ENCODE results near the gene STX3.
"Not testable (repeated sequence)": the region's sequence is repeated elsewhere in the genome, so short reads cannot be mapped to it uniquely, and the experiment has no call there.

STX3 gene

GRCh38 chr11:59782080-59782479 is 26.9 kb downstream of the STX3 start:
- no peak overlapping the region for H3K4me3 ChIP-seq (ENCODE audit: control insufficient read depth, low read depth, low read length)
- DNase-seq (ENCODE audit: low read depth) = no peak
- TF ChIP-seq, protein P1, sequence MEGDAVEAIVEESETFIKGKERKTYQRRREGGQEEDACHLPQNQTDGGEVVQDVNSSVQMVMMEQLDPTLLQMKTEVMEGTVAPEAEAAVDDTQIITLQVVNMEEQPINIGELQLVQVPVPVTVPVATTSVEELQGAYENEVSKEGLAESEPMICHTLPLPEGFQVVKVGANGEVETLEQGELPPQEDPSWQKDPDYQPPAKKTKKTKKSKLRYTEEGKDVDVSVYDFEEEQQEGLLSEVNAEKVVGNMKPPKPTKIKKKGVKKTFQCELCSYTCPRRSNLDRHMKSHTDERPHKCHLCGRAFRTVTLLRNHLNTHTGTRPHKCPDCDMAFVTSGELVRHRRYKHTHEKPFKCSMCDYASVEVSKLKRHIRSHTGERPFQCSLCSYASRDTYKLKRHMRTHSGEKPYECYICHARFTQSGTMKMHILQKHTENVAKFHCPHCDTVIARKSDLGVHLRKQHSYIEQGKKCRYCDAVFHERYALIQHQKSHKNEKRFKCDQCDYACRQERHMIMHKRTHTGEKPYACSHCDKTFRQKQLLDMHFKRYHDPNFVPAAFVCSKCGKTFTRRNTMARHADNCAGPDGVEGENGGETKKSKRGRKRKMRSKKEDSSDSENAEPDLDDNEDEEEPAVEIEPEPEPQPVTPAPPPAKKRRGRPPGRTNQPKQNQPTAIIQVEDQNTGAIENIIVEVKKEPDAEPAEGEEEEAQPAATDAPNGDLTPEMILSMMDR (IDR thresholded peaks at IDR 0.05; ENCODE audit: control insufficient read depth, insufficient read depth, low read depth, low read length, missing control alignments) = no peak

DNA sequence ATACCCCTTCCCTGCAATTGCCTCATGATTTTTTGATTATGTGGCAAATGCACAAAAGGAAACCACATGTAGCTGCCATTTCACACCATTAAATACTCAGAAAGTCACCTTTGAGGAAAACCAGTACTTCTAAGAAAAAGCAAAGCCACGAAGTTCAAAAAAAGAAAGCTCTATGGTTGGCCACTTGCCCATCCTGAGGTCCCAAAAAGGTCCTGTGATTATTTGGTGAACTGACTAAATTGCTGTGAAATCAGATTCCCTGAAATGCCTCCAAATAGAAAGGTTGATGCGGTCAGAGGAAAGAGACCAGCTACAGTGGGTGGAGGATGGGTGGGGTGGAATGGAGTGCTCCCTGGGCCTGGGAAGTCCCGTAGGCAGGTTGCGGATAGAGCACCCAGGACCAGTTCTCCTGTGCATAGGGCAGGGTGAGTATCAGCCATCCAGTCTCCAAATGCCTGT is 28.5 kb downstream of the STX3 start:
- H3K4me3 ChIP-seq (ENCODE audit: control insufficient read depth, low read depth, low read length) = no peak overlapping the region
- TF ChIP-seq, protein P1 (IDR thresholded peaks at IDR 0.05; ENCODE audit: control insufficient read depth, insufficient read depth, low read depth, low read length, missing control alignments) = no peak
- no peak for DNase-seq (ENCODE audit: low read depth)

DNA sequence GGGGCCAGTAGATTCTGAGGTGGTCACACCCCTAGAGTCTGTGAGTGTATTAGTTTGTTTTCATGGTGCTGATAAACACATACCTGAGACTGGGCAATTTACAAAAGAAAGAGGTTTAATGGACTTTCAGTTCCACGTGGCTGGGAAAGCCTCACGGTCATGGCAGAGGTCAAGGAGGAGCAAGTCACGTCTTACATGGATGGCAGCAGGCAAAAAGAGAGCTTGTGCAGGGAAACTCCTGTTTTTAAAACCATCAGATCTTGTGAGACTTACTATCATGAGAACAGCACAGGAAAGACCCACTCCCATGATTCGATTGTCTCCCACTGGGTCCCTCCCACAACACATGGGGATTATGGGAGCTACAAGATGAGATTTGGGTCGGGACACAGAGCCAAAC is 29.3 kb downstream of the STX3 start:
- DNase-seq (ENCODE audit: low read depth); H3K4me3 ChIP-seq (ENCODE audit: control insufficient read depth, low read depth, low read length): not testable (repeated sequence)

DNA sequence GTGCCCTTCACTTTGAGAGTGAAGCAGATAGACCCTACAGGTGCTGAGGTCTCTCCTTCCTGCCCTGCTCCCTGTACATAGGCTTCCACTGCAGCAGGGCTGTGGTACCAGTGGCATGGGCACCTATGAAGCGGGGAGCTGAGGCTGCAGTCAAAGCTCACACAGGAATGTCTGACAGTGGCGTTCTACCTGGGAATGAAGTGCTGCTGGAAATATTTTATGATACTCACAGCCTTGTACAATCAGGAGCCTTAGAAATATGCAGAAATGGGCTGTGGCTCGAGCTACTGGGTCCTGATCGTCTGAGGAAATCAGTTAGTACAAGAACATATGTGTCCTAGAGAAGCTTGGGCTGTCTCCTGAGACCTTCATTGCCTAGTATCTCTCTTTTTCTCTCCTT is 30.6 kb downstream of the STX3 start:
- TF ChIP-seq, protein P1 (IDR thresholded peaks at IDR 0.05; ENCODE audit: control insufficient read depth, insufficient read depth, low read depth, low read length, missing control alignments) = no peak
- DNase-seq (ENCODE audit: low read depth) = no peak

DNA sequence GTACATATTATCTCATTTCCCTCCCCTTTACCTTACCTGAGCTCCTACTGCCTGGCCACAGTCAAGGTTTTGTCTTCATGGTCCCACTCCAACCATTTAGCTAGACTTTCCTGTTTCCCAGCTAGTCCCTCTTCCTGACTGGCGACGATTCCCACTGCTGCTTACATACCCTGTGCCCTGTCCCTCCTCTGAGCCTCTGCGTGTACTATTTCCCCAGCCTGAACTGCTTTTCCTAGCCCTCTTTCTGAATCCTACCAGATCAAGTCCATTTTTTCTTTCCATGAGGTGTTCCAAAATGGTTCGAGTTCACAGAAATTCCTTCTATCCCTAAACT is 32.0 kb downstream of the STX3 start:
- TF ChIP-seq, protein P1 (IDR thresholded peaks at IDR 0.05; ENCODE audit: control insufficient read depth, insufficient read depth, low read depth, low read length, missing control alignments) = no peak
- no peak for DNase-seq (ENCODE audit: low read depth)
- no peak overlapping the region for H3K4me3 ChIP-seq (ENCODE audit: control insufficient read depth, low read depth, low read length)

More for the DNA sequence above, 30.6 kb downstream of the STX3 start:
- H3K4me3 ChIP-seq (ENCODE audit: control insufficient read depth, low read depth, low read length) = no peak overlapping the region

GRCh38 chr11:59787816-59788215 is 32.6 kb downstream of the STX3 start:
- peak; percentile 25 for DNase-seq (ENCODE audit: low read depth)
- TF ChIP-seq, protein P1 (IDR thresholded peaks at IDR 0.05; ENCODE audit: control insufficient read depth, insufficient read depth, low read depth, low read length, missing control alignments) = no peak

DNA sequence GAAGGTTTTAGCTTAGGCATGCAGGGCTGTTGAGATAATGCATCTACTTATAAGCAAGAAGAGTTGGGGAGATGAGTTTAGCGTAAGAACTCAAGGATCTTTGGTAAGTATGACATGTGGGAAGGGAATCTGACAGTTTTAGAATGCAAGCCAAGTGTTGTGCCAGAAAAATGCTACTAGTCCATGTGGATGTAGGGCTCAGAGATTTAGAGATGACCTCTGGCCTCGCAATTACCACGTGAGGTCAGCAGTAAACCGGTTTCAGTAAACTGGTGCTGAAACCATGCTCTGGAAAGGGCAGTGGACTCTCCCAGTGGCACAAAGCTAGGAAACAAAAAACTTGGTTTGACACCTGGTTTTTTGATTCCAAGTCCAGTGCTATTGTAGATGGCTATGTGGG is 36.5 kb downstream of the STX3 start:
- DNase-seq (ENCODE audit: low read depth) = no peak
- H3K4me3 ChIP-seq (ENCODE audit: control insufficient read depth, low read depth, low read length) = no peak overlapping the region
- TF ChIP-seq, protein P1 (IDR thresholded peaks at IDR 0.05; ENCODE audit: control insufficient read depth, insufficient read depth, low read depth, low read length, missing control alignments) = no peak

More at GRCh38 chr11:59787816-59788215, 32.6 kb downstream of the STX3 start:
- no peak overlapping the region for H3K4me3 ChIP-seq (ENCODE audit: control insufficient read depth, low read depth, low read length)
